Dermis blood vessel endothelial cell (primary cell): Measurements from ENCODE around the gene FGD2. TPM values are rescaled to one million over a fixed set of nuclear protein-coding genes. Genes with fewer than 3 reads are reported as not detected.
"Not testable (repeated sequence)": the region's sequence is repeated elsewhere in the genome, so short reads cannot be mapped to it uniquely, and the experiment has no call there.

Experiments used
- DNase-seq: peaks from one replicate; pipeline ENCODE4 v3.0.0; 2010
- total RNA-seq: library from RNA; depleted of rRNA; stranded (reverse); fragments of >200 nt; gene quantifications from 2 replicates; pipeline ENCODE4 v1.2.3, GENCODE V29; 2014

The FGD2 gene
- total RNA-seq, 1 donor from 2014 or later, result not detected

GRCh38 chr6:37039958-37040357 lies 34.5 kb downstream of the FGD2 start:
- DNase-seq, result no peak

DNA sequence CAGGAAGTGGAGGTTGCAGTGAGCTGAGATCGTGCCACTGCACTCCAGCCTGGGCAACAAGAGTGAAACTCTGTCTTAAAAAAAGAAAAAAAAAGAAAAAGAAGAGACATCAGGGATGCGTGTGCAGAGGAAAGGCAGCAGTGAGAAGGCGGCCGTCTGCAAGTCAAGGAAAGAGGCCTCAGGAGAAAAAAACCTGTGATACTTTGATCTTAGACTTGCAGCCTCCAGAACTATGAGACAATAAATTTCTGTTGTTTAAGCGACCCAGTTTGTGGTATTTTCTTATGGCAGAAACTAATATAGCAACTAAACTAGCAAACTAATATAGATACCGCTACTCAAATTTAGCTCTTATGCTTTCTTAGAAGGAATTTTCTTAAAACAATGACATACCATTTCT lies 36.1 kb downstream of the FGD2 start:
- no peak for DNase-seq

GRCh38 chr6:37042150-37042549 lies 36.7 kb downstream of the FGD2 start:
- DNase-seq, result no peak

GRCh38 chr6:37043091-37043490 lies 37.6 kb downstream of the FGD2 start:
- DNase-seq, result not testable (repeated sequence)

- no peak for DNase-seq
These were observed 41.9 kb downstream of the FGD2 start for GRCh38 chr6:37047346-37047688.

DNA sequence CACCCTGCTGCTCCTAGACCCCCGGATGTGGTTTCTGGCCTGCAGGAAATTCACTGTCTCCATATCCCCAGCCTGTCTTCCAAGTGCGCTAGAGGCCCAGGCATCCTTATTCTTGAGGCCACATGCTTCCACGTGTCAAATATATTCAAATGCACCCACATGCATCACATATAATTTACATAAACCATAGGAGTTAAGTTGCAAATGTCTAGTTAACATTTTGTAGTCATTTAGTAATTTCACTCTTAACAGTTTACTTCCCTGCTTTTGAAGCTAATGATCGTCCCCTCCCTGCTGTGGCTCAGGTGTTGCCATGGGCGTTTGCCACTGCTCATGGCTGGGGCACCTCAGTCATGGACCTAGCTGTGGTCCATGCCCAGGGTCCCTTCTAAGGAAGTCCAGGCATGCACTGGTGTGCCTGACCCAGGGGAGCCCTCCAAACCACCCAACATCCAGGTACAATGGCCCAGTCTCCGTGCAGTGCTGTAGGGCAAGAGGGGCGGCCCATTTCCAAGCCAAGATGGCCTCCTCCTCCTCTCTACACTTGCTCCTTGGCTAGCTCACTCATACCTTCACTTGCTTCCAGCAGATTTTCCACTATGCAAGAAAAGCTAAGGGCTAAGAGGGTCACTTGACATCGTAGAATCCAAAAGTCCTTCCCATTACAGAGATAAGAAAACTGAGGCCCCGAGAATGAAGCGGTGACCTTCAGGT lies 42.4 kb downstream of the FGD2 start:
- no peak for DNase-seq

DNA sequence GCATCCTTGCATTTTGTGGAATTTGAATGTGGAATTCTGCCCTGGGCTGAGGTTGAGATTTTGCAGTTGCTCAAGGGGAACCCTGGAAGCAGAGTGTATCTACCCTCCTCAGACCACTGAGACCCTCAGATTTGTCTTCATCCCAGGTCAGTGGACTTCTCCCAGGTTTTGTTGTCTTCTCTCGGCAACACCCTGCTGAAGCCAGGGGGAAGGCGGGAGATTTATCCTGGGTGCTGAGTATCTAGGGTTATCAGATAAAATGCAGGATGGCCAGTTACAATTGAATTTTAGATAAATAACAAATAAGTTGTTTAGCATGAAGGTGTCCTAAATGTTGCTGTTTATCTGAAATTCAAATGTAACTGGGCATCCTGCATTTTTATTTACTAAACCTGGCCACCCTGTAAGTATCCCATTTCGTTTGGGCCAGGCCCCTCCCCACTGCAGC lies 43.0 kb downstream of the FGD2 start:
- no peak for DNase-seq

DNA sequence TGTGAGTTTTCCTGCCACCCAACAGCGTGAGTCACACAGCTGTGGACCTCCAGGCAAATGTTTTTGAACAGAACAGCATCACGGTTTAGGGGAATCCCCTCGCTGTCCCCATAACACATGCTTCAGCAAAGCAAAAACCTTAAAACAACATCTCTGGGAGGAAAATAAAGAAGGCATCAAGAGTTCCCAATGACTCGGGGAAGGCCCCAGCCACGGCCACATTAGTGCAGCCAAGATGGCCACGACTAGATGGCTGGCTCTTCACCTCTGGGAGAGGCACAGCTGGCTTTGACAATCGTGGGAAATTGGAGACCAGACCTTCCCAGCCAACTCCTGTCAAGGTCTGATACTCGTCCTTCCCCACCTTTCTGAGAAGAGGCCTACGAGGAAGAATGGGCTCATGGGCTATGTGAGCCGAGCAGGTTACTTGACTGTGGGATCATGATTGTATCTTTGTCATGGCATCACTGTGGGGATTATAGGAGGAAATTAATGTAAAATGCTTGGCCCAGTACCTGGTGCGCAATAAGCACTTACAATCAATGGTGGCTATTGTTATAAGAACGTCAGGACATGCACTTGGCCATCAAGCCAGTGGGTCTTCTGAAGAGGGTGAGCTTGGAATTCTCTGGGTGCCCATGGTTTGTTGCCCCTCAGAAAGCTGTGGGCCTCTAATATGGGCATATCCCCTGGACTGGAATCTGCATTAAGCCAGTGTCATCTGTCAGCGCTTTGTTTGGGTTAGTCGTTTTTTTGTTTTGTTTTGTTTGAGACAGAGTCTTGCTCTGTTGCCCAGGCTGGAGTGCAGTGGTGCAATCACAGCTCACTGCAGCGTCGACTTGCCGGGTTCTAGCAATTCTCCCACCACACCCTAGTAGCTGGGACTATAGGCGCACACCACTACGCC lies 43.6 kb downstream of the FGD2 start:
- DNase-seq, result peak; percentile 63

GRCh38 chr6:37049758-37050044 lies 44.2 kb downstream of the FGD2 start:
- DNase-seq, result no peak

GRCh38 chr6:37050045-37050853 lies 44.8 kb downstream of the FGD2 start:
- DNase-seq, result no peak

- DNase-seq, result no peak
These were observed 45.3 kb downstream of the FGD2 start for GRCh38 chr6:37050854-37051137.

- DNase-seq, result peak; percentile 87
These were observed 45.9 kb downstream of the FGD2 start for GRCh38 chr6:37051138-37052026.

GRCh38 chr6:37052027-37052628 lies 46.7 kb downstream of the FGD2 start:
- no peak for DNase-seq

DNA sequence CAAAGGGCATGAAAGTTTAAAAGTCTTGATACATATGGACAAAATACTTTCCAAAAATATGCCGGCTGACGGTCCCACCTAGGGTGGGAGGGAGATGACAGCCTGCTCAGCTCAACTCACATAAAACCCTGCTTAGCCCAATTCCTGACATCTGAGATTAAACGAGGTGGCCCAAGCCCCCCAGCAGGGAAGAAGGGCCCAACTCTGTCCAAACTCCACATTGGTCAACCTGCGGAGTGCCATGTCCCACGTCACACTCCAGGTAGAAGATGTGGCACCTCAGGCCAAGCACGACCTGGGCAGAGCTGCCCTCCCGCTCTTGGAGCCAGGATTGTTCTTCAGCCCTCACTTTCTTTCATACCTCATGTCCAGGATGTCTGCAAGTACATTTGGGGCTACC lies 48.2 kb downstream of the FGD2 start:
- no peak for DNase-seq

DNA sequence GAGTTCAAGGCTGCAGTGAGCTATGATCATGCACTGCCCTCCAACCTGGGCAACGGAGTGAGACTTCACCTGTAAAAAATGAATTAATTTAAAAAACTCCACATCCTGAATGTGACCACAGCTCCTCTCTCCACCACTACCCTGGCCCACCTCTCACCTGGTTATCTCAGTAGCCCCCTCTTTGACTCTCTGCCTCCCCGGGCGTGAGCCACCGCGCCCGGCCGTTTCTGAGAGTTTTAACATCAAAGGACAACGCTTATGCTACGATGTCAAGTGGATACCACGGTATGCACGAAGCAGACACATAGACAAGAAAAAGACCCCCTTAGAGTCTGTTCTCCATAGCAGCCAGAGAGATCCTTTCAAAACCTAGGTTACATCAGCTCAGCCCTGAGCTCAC lies 48.7 kb downstream of the FGD2 start:
- DNase-seq, result no peak

DNA sequence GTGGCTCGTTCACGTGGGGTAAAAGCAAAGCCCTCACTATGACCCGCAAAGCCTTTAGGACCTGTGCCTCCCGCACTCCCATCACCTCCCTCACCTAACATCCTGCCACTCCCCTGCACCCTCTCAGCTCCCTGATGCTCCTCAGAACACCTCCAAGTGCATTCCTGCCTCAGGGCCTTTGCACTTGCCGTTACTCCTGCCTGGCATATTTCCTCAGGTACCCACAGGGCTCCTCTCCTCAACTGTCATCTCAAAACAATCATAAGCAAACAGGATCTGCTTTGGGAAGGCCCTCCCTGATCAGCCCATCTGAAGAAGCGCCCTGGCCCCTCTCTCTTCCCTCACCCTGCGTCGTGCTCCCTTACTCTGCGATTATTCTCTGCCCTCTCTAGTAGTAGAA lies 49.1 kb downstream of the FGD2 start:
- DNase-seq, result no peak

DNA sequence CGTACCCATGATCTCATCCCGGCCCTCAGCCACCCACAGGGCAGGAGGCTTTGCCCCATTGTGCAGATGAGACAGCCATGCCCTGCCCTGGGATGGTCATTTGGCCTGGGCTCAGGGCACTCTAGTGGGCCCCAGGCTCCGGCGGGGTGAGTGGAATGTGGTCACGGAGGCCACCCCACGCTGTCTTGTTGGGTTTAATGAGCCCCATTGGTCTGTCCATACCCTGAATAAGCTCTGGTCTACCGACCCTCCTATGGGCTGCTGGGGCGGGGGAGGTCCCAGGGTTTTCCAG lies 50.6 kb downstream of the FGD2 start:
- DNase-seq, result no peak

- no peak for DNase-seq
These were observed 51.1 kb downstream of the FGD2 start for GRCh38 chr6:37056439-37057127.

DNA sequence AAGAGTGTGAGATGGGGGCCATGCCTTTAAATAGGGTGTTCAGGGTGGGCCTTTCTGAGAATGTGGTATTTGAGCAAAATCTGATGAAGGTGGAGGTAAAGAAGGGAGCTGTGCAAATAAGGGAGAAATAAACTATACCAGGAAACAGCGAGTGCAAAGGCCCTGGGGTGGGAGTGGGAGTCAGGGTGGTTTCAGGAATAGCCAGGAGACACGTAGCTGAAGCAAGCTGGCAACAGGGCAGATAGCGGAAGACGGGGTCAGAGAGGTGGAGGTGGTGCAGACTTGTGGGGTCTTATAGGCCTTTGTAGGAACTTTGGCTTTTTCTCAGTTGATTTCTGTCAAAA lies 51.6 kb downstream of the FGD2 start:
- DNase-seq, result no peak

DNA sequence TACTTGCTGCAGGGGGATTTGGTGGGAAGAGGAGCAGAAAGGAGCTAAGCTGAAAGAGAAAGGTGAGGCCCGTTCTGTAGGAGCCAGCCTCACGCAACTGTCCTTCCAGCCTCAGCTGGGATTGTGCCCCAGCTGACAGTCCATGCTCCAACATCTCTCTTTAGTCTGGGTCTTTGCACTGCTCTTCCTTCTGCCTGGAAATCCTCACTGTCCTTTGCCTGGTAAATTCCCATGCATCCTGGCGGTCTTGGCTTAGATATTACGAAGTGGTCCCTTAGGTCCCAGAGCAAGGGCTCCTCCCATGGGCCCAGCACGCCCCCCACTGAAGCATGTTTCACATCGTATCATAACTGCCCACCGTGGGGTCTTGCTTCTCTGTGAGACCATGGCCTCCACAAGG lies 52.2 kb downstream of the FGD2 start:
- no peak for DNase-seq

GRCh38 chr6:37058084-37058586 lies 52.7 kb downstream of the FGD2 start:
- DNase-seq, result no peak

DNA sequence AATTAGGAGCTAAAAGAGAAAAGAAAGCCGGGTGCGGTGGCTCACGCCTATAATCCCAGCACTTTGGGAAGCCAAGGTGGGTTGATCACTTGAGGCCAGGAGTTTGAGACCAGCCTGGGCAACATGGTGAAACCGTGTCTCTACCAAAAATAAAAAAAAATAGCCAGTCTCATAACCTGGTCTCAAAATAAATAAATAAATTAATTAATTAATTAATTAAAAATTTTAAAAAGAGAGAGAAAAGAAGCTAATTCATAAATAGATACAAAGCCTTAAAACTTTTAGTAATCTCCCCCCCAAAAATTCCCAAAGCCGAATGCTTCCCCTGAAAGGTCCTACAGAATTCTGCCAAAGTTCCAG lies 53.5 kb downstream of the FGD2 start:
- not testable (repeated sequence) for DNase-seq
